ENCODE results near the gene SEMA4B. TPM values are rescaled to one million over a fixed set of nuclear protein-coding genes. Genes with fewer than 3 reads are reported as not detected.

The SEMA4B gene
- total RNA-seq, 1 experiment from 2014 or later, result 50.2 TPM

DNA sequence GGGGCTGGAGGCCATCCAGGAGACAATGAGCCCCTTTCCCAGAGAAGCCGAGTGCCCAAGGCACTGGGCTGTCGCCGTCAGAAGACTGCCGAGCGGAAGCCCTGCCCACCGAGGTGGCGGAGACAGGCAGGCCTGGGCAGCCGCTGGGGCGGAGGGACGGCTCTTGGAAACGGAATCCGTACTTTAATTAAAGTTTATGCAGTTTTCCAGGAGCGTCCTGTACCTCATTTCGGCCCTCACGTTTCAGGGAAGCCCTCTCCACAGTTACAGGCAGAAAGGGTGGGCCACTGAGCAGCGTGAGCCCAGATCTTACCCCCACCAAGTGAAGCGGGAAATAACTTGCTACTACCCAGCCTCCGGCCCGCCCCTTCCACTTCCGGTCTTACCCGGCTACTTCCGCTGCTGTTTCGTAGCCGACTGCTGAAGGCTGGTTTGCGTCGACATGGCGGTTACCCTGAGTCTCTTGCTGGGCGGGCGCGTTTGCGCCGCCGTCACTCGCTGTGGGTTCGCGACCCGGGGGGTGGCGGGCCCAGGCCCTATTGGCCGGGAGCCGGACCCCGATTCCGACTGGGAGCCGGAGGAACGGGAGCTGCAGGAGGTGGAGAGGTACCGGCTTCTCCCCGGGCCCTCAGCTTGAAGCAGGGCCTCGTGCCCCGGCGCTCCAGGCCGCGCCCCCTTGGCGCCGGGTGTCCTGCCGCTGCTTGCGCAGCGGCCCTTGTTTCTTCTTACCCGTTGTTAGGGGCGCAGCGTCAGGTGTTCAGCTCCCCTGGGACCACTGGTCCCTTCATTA, 64.3 kb downstream of the SEMA4B start, which contains the start of gene NGRN (continued):
- TF ChIP-seq, protein P1, sequence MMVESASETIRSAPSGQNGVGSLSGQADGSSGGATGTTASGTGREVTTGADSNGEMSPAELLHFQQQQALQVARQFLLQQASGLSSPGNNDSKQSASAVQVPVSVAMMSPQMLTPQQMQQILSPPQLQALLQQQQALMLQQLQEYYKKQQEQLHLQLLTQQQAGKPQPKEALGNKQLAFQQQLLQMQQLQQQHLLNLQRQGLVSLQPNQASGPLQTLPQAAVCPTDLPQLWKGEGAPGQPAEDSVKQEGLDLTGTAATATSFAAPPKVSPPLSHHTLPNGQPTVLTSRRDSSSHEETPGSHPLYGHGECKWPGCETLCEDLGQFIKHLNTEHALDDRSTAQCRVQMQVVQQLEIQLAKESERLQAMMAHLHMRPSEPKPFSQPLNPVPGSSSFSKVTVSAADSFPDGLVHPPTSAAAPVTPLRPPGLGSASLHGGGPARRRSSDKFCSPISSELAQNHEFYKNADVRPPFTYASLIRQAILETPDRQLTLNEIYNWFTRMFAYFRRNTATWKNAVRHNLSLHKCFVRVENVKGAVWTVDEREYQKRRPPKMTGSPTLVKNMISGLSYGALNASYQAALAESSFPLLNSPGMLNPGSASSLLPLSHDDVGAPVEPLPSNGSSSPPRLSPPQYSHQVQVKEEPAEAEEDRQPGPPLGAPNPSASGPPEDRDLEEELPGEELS (CRISPR knock-in tag; IDR thresholded peaks at IDR 0.05), result no peak
- TF ChIP-seq, protein P2, sequence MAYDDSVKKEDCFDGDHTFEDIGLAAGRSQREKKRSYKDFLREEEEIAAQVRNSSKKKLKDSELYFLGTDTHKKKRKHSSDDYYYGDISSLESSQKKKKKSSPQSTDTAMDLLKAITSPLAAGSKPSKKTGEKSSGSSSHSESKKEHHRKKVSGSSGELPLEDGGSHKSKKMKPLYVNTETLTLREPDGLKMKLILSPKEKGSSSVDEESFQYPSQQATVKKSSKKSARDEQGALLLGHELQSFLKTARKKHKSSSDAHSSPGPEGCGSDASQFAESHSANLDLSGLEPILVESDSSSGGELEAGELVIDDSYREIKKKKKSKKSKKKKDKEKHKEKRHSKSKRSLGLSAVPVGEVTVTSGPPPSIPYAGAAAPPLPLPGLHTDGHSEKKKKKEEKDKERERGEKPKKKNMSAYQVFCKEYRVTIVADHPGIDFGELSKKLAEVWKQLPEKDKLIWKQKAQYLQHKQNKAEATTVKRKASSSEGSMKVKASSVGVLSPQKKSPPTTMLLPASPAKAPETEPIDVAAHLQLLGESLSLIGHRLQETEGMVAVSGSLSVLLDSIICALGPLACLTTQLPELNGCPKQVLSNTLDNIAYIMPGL (CRISPR knock-in tag; IDR thresholded peaks at IDR 0.05), result peak; percentile 81; the same call in 1 of the 2 replicates
- TF ChIP-seq ZNF416 (CRISPR knock-in tag; IDR thresholded peaks at IDR 0.05) (no peak), CREM (CRISPR knock-in tag; IDR thresholded peaks at IDR 0.05) (peak; percentile 62), OVOL2 (CRISPR knock-in tag; IDR thresholded peaks at IDR 0.05; ENCODE audit: borderline replicate concordance) (no peak), JUN (CRISPR knock-in tag; IDR thresholded peaks at IDR 0.05) (no peak), SP1 (CRISPR knock-in tag; conservative IDR thresholded peaks at IDR 0.05) (peak; percentile 76), ZNF263 (CRISPR knock-in tag; IDR thresholded peaks at IDR 0.05; ENCODE audit: low read depth) (no peak), ZNF219 (CRISPR knock-in tag; IDR thresholded peaks at IDR 0.05; ENCODE audit: borderline replicate concordance) (no peak)
- TF ChIP-seq, protein P3, sequence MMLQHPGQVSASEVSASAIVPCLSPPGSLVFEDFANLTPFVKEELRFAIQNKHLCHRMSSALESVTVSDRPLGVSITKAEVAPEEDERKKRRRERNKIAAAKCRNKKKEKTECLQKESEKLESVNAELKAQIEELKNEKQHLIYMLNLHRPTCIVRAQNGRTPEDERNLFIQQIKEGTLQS (CRISPR knock-in tag; conservative IDR thresholded peaks at IDR 0.05), result no peak
- TF ChIP-seq, protein P4, sequence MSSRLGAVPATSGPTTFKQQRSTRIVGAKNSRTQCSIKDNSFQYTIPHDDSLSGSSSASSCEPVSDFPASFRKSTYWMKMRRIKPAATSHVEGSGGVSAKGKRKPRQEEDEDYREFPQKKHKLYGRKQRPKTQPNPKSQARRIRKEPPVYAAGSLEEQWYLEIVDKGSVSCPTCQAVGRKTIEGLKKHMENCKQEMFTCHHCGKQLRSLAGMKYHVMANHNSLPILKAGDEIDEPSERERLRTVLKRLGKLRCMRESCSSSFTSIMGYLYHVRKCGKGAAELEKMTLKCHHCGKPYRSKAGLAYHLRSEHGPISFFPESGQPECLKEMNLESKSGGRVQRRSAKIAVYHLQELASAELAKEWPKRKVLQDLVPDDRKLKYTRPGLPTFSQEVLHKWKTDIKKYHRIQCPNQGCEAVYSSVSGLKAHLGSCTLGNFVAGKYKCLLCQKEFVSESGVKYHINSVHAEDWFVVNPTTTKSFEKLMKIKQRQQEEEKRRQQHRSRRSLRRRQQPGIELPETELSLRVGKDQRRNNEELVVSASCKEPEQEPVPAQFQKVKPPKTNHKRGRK (CRISPR knock-in tag; IDR thresholded peaks at IDR 0.05; ENCODE audit: borderline replicate concordance), result no peak
- TF ChIP-seq, protein P5, sequence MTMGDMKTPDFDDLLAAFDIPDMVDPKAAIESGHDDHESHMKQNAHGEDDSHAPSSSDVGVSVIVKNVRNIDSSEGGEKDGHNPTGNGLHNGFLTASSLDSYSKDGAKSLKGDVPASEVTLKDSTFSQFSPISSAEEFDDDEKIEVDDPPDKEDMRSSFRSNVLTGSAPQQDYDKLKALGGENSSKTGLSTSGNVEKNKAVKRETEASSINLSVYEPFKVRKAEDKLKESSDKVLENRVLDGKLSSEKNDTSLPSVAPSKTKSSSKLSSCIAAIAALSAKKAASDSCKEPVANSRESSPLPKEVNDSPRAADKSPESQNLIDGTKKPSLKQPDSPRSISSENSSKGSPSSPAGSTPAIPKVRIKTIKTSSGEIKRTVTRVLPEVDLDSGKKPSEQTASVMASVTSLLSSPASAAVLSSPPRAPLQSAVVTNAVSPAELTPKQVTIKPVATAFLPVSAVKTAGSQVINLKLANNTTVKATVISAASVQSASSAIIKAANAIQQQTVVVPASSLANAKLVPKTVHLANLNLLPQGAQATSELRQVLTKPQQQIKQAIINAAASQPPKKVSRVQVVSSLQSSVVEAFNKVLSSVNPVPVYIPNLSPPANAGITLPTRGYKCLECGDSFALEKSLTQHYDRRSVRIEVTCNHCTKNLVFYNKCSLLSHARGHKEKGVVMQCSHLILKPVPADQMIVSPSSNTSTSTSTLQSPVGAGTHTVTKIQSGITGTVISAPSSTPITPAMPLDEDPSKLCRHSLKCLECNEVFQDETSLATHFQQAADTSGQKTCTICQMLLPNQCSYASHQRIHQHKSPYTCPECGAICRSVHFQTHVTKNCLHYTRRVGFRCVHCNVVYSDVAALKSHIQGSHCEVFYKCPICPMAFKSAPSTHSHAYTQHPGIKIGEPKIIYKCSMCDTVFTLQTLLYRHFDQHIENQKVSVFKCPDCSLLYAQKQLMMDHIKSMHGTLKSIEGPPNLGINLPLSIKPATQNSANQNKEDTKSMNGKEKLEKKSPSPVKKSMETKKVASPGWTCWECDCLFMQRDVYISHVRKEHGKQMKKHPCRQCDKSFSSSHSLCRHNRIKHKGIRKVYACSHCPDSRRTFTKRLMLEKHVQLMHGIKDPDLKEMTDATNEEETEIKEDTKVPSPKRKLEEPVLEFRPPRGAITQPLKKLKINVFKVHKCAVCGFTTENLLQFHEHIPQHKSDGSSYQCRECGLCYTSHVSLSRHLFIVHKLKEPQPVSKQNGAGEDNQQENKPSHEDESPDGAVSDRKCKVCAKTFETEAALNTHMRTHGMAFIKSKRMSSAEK (CRISPR knock-in tag; IDR thresholded peaks at IDR 0.05; ENCODE audit: borderline replicate concordance), result 0 out of 2 replicates have a peak, but pooled peaks have one; percentile 14
- TF ChIP-seq, protein P6, sequence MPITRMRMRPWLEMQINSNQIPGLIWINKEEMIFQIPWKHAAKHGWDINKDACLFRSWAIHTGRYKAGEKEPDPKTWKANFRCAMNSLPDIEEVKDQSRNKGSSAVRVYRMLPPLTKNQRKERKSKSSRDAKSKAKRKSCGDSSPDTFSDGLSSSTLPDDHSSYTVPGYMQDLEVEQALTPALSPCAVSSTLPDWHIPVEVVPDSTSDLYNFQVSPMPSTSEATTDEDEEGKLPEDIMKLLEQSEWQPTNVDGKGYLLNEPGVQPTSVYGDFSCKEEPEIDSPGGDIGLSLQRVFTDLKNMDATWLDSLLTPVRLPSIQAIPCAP (CRISPR knock-in tag; IDR thresholded peaks at IDR 0.05), result peak; percentile 18; the same call in 1 of the 2 replicates
- TF ChIP-seq, protein P7, sequence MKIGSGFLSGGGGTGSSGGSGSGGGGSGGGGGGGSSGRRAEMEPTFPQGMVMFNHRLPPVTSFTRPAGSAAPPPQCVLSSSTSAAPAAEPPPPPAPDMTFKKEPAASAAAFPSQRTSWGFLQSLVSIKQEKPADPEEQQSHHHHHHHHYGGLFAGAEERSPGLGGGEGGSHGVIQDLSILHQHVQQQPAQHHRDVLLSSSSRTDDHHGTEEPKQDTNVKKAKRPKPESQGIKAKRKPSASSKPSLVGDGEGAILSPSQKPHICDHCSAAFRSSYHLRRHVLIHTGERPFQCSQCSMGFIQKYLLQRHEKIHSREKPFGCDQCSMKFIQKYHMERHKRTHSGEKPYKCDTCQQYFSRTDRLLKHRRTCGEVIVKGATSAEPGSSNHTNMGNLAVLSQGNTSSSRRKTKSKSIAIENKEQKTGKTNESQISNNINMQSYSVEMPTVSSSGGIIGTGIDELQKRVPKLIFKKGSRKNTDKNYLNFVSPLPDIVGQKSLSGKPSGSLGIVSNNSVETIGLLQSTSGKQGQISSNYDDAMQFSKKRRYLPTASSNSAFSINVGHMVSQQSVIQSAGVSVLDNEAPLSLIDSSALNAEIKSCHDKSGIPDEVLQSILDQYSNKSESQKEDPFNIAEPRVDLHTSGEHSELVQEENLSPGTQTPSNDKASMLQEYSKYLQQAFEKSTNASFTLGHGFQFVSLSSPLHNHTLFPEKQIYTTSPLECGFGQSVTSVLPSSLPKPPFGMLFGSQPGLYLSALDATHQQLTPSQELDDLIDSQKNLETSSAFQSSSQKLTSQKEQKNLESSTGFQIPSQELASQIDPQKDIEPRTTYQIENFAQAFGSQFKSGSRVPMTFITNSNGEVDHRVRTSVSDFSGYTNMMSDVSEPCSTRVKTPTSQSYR (CRISPR knock-in tag; IDR thresholded peaks at IDR 0.05), result no peak
- TF ChIP-seq, protein P8, sequence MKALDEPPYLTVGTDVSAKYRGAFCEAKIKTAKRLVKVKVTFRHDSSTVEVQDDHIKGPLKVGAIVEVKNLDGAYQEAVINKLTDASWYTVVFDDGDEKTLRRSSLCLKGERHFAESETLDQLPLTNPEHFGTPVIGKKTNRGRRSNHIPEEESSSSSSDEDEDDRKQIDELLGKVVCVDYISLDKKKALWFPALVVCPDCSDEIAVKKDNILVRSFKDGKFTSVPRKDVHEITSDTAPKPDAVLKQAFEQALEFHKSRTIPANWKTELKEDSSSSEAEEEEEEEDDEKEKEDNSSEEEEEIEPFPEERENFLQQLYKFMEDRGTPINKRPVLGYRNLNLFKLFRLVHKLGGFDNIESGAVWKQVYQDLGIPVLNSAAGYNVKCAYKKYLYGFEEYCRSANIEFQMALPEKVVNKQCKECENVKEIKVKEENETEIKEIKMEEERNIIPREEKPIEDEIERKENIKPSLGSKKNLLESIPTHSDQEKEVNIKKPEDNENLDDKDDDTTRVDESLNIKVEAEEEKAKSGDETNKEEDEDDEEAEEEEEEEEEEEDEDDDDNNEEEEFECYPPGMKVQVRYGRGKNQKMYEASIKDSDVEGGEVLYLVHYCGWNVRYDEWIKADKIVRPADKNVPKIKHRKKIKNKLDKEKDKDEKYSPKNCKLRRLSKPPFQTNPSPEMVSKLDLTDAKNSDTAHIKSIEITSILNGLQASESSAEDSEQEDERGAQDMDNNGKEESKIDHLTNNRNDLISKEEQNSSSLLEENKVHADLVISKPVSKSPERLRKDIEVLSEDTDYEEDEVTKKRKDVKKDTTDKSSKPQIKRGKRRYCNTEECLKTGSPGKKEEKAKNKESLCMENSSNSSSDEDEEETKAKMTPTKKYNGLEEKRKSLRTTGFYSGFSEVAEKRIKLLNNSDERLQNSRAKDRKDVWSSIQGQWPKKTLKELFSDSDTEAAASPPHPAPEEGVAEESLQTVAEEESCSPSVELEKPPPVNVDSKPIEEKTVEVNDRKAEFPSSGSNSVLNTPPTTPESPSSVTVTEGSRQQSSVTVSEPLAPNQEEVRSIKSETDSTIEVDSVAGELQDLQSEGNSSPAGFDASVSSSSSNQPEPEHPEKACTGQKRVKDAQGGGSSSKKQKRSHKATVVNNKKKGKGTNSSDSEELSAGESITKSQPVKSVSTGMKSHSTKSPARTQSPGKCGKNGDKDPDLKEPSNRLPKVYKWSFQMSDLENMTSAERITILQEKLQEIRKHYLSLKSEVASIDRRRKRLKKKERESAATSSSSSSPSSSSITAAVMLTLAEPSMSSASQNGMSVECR (CRISPR knock-in tag; IDR thresholded peaks at IDR 0.05; ENCODE audit: borderline replicate concordance), result peak; percentile 76; the same call in 1 of the 2 replicates
- TF ChIP-seq, protein P9, sequence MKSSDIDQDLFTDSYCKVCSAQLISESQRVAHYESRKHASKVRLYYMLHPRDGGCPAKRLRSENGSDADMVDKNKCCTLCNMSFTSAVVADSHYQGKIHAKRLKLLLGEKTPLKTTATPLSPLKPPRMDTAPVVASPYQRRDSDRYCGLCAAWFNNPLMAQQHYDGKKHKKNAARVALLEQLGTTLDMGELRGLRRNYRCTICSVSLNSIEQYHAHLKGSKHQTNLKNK (CRISPR knock-in tag; IDR thresholded peaks at IDR 0.05), result no peak

Measured in WTC11 (cell line).